Neural crest cell (in vitro differentiated cells): ENCODE measurements around the gene CAD. TPM values are rescaled to one million over a fixed set of nuclear protein-coding genes. Genes with fewer than 3 reads are reported as not detected.
A peak's percentile ranks its signal among the peaks of the same experiment; 100 is the strongest.
"Not testable (repeated sequence)": the region's sequence is repeated elsewhere in the genome, so short reads cannot be mapped to it uniquely, and the experiment has no call there.

ENCODE experiments used
- DNase-seq: peaks from one replicate; pipeline ENCODE4 v3.0.0; 2021; ENCODE audit warnings: low read depth, mixed read lengths, low spot score
- H3K27ac Mint-ChIP-seq: one replicate; pipeline ENCODE4 v1.8.0; 2021; ENCODE audit warnings: mild to moderate bottlenecking, mixed read lengths; ENCODE audit not compliant: unreplicated experiment
- H3K27me3 Mint-ChIP-seq: 2 replicates; pipeline ENCODE4 v1.8.0; 2021; ENCODE audit warnings: low read depth, mild to moderate bottlenecking, mixed read lengths
- H3K36me3 Mint-ChIP-seq: 2 replicates; pipeline ENCODE4 v1.8.0; 2021; ENCODE audit warnings: low read depth, mild to moderate bottlenecking, mixed read lengths
- H3K4me1 Mint-ChIP-seq: 2 replicates; pipeline ENCODE4 v1.8.0; 2021; ENCODE audit warnings: mixed read lengths
- H3K4me3 Mint-ChIP-seq: one replicate; pipeline ENCODE4 v1.8.0; 2021; ENCODE audit warnings: mild to moderate bottlenecking, mixed read lengths
- H3K9me3 Mint-ChIP-seq: 2 replicates; pipeline ENCODE4 v1.8.0; 2021; ENCODE audit warnings: mixed read lengths
- CTCF ChIP-seq: fragments of 200-600 bp; sonication (generic); conservative IDR thresholded peaks from 2 replicates; pipeline ENCODE4 v1.5.0; 2021; ENCODE audit warnings: antibody characterized with exemption, mild to moderate bottlenecking
- long read RNA-seq: library from polyadenylated mRNA; unstranded; transcript quantifications from one replicate; pipeline ENCODE4 v2.0.0, GENCODE V29; 2020
- total RNA-seq: library from RNA; stranded (reverse); gene quantifications from 2 replicates; pipeline ENCODE4 v1.2.1, GENCODE V29; 2021

The CAD gene
- total RNA-seq: 117 and 127 TPM in 2 replicates
- long read RNA-seq, partial matches to known transcripts: 16 of 22 reads
- long read RNA-seq, other reads (novel, unspliced or antisense): 6 of 22 reads

GRCh38 chr2:27217173-27218121, at the start of gene CAD:
TSS of gene CAD (plus strand) at chr2:27217369. CDS start at chr2:27217552, 183 bp downstream.
- no peaks in the 10 kb centered on the region for H3K9me3 Mint-ChIP-seq
- DNase-seq: peak; percentile 77
- peaks cover 38% of the 10 kb centered on the region for H3K4me1 Mint-ChIP-seq
- no peaks in the 10 kb centered on the region for H3K27me3 Mint-ChIP-seq
- H3K27ac Mint-ChIP-seq: peak within 1 kb of the TSS; percentile 98
- peaks cover 28% of the 10 kb centered on the region for H3K36me3 Mint-ChIP-seq
- peak within 1 kb of the TSS; percentile 95 for H3K4me3 Mint-ChIP-seq
- peak; percentile 32 for TF ChIP-seq CTCF

- Mint-ChIP-seq H3K27me3 (peaks cover 21% of the 10 kb centered on the region), H3K27ac (no peak overlapping the region), H3K4me3 (no peak overlapping the region), H3K4me1 (no peaks in the 10 kb centered on the region), H3K9me3 (no peaks in the 10 kb centered on the region), H3K36me3 (no peaks in the 10 kb centered on the region)
- no peak for DNase-seq
- no peak for TF ChIP-seq CTCF
Measured at GRCh38 chr2:27170581-27171337, 46.4 kb upstream of the CAD start.

- TF ChIP-seq CTCF: no peak
- H3K36me3 Mint-ChIP-seq: no peaks in the 10 kb centered on the region
- H3K4me3 Mint-ChIP-seq: no peak overlapping the region
- no peak overlapping the region for H3K27ac Mint-ChIP-seq
- peaks cover 23% of the 10 kb centered on the region for H3K27me3 Mint-ChIP-seq
- H3K9me3 Mint-ChIP-seq: no peaks in the 10 kb centered on the region
- DNase-seq: no peak
- H3K4me1 Mint-ChIP-seq: no peaks in the 10 kb centered on the region
Measured at GRCh38 chr2:27171351-27171848, 45.8 kb upstream of the CAD start.

- DNase-seq: no peak
- Mint-ChIP-seq H3K27me3 (peaks cover 28% of the 10 kb centered on the region), H3K27ac (no peak overlapping the region), H3K4me1 (no peaks in the 10 kb centered on the region), H3K4me3 (no peak overlapping the region), H3K9me3 (no peaks in the 10 kb centered on the region), H3K36me3 (no peaks in the 10 kb centered on the region)
- TF ChIP-seq CTCF: no peak
Measured at GRCh38 chr2:27174638-27175037, 42.5 kb upstream of the CAD start.

GRCh38 chr2:27175330-27175729, 41.8 kb upstream of the CAD start:
- H3K4me3 Mint-ChIP-seq: no peak overlapping the region
- H3K9me3 Mint-ChIP-seq: no peaks in the 10 kb centered on the region
- no peaks in the 10 kb centered on the region for H3K36me3 Mint-ChIP-seq
- H3K27me3 Mint-ChIP-seq: peaks cover 25% of the 10 kb centered on the region
- no peak overlapping the region for H3K27ac Mint-ChIP-seq
- no peak for DNase-seq
- no peak for TF ChIP-seq CTCF
- H3K4me1 Mint-ChIP-seq: no peaks in the 10 kb centered on the region

GRCh38 chr2:27175781-27176180, 41.4 kb upstream of the CAD start:
- peaks cover 20% of the 10 kb centered on the region for H3K27me3 Mint-ChIP-seq
- H3K36me3 Mint-ChIP-seq, H3K4me1 Mint-ChIP-seq, H3K4me3 Mint-ChIP-seq, DNase-seq, H3K27ac Mint-ChIP-seq, H3K9me3 Mint-ChIP-seq: not testable (repeated sequence)
